IPS-20b (cell line): Measurements from ENCODE around the gene PSPH.
A peak's percentile ranks its signal among the peaks of the same experiment; 100 is the strongest.
"Not testable (repeated sequence)": the region's sequence is repeated elsewhere in the genome, so short reads cannot be mapped to it uniquely, and the experiment has no call there.

Experiments used
- H3K27ac ChIP-seq: one replicate; pipeline ENCODE4 v1.5.1; 2013; ENCODE audit warnings: low read length
- H3K27me3 ChIP-seq: 2 replicates; pipeline ENCODE4 v1.6.1; 2013; ENCODE audit warnings: mild to moderate bottlenecking, low read length, inconsistent platforms; ENCODE audit not compliant: insufficient read depth
- H3K36me3 ChIP-seq: 2 replicates; pipeline ENCODE4 v1.6.1; 2013; ENCODE audit warnings: low read depth, mild to moderate bottlenecking, inconsistent platforms, low read length, moderate library complexity; ENCODE audit not compliant: insufficient read depth
- H3K4me1 ChIP-seq: 2 replicates; pipeline ENCODE4 v1.6.1; 2013; ENCODE audit warnings: mild to moderate bottlenecking, control low read depth, inconsistent platforms, low read length, moderate library complexity; ENCODE audit not compliant: insufficient read depth
- H3K4me3 ChIP-seq: 2 replicates; pipeline ENCODE4 v1.5.1; 2013; ENCODE audit warnings: mild to moderate bottlenecking, low read length, inconsistent platforms
- H3K9ac ChIP-seq: 2 replicates; pipeline ENCODE4 v1.6.1; 2013; ENCODE audit warnings: low read depth, mild to moderate bottlenecking, inconsistent platforms, low read length, moderate library complexity
- H3K9me3 ChIP-seq: 2 replicates; pipeline ENCODE4 v1.6.1; 2013; ENCODE audit warnings: mild to moderate bottlenecking, low read depth, low read length, inconsistent platforms; ENCODE audit not compliant: insufficient read depth

The PSPH gene

GRCh38 chr7:56051339-56052191, at the start of gene PSPH, which contains the start of gene CCT6A:
TSS of gene PSPH (minus strand) at chr7:56051444. CDS start at chr7:56021212, 30,232 bp downstream.
TSS of gene CCT6A (plus strand) at chr7:56051765. CDS start at chr7:56051849, 84 bp downstream.
- H3K36me3 ChIP-seq, result peaks cover 44% of the 10 kb centered on the region
- no peaks in the 10 kb centered on the region for H3K27me3 ChIP-seq
- H3K27ac ChIP-seq, result peak within 1 kb of the TSS; percentile 95
- H3K9ac ChIP-seq, result peak within 1 kb of the TSS; percentile 100
- H3K4me3 ChIP-seq, result peak within 1 kb of the TSS; percentile 92
- H3K9me3 ChIP-seq, result no peaks in the 10 kb centered on the region
- H3K4me1 ChIP-seq, result peaks cover 8% of the 10 kb centered on the region; the same call in 1 of the 2 replicates

GRCh38 chr7:56099653-56100052, 48.4 kb upstream of the PSPH start:
- H3K36me3 ChIP-seq, result peaks cover 38% of the 10 kb centered on the region
- H3K27me3 ChIP-seq, result no peaks in the 10 kb centered on the region

GRCh38 chr7:56098187-56099008, 47.2 kb upstream of the PSPH start:
- H3K27me3 ChIP-seq, H3K4me3 ChIP-seq, H3K4me1 ChIP-seq, H3K27ac ChIP-seq, H3K9ac ChIP-seq: not testable (repeated sequence)
- Histone ChIP-seq H3K36me3 (peaks cover 29% of the 10 kb centered on the region), H3K9me3 (peaks cover 10% of the 10 kb centered on the region)

More at GRCh38 chr7:56099653-56100052, 48.4 kb upstream of the PSPH start:
- H3K4me1 ChIP-seq, result no peaks in the 10 kb centered on the region
- no peak overlapping the region for H3K27ac ChIP-seq
- peaks cover 15% of the 10 kb centered on the region for H3K9me3 ChIP-seq
- H3K9ac ChIP-seq, result no peak overlapping the region
- no peak overlapping the region for H3K4me3 ChIP-seq

- H3K27me3 ChIP-seq, result no peaks in the 10 kb centered on the region
- peaks cover 8% of the 10 kb centered on the region for H3K9me3 ChIP-seq
- no peak overlapping the region for H3K27ac ChIP-seq
- no peak overlapping the region for H3K4me3 ChIP-seq
- H3K9ac ChIP-seq, result no peak overlapping the region
- H3K4me1 ChIP-seq, result no peaks in the 10 kb centered on the region
- peaks cover 25% of the 10 kb centered on the region for H3K36me3 ChIP-seq
These were observed 46.5 kb upstream of the PSPH start for GRCh38 chr7:56097700-56098099.

- Histone ChIP-seq H3K4me3 (no peak within 1 kb of the TSS), H3K36me3 (no peaks in the 10 kb centered on the region), H3K4me1 (no peaks in the 10 kb centered on the region), H3K9me3 (no peaks in the 10 kb centered on the region), H3K27ac (no peak within 1 kb of the TSS), H3K9ac (no peak within 1 kb of the TSS), H3K27me3 (no peaks in the 10 kb centered on the region)
These were observed 41.7 kb upstream of the PSPH start, which contains the start of gene PHKG1 for GRCh38 chr7:56092789-56093531. TSS of gene PHKG1 (minus strand) at chr7:56092952. CDS start at chr7:56088941, 4,011 bp downstream.

- not testable (repeated sequence) for H3K27me3 ChIP-seq, H3K36me3 ChIP-seq, H3K9ac ChIP-seq, H3K9me3 ChIP-seq, H3K4me3 ChIP-seq, H3K4me1 ChIP-seq, H3K27ac ChIP-seq
These were observed 41.1 kb upstream of the PSPH start for GRCh38 chr7:56092388-56092787.

- H3K27ac ChIP-seq, result no peak overlapping the region
These were observed 40.3 kb upstream of the PSPH start for GRCh38 chr7:56091591-56091990.

GRCh38 chr7:56087445-56087844, 36.2 kb upstream of the PSPH start:
- Histone ChIP-seq H3K27me3 (no peaks in the 10 kb centered on the region), H3K4me1 (no peaks in the 10 kb centered on the region), H3K4me3 (no peak overlapping the region), H3K36me3 (no peaks in the 10 kb centered on the region), H3K9me3 (no peaks in the 10 kb centered on the region), H3K27ac (no peak overlapping the region), H3K9ac (no peak overlapping the region)

More at GRCh38 chr7:56091591-56091990, 40.3 kb upstream of the PSPH start:
- no peaks in the 10 kb centered on the region for H3K9me3 ChIP-seq
- no peaks in the 10 kb centered on the region for H3K27me3 ChIP-seq
- H3K9ac ChIP-seq, result no peak overlapping the region
- H3K36me3 ChIP-seq, result no peaks in the 10 kb centered on the region
- no peak overlapping the region for H3K4me3 ChIP-seq
- H3K4me1 ChIP-seq, result no peaks in the 10 kb centered on the region

- Histone ChIP-seq H3K27me3 (no peaks in the 10 kb centered on the region), H3K27ac (no peak overlapping the region), H3K4me1 (no peaks in the 10 kb centered on the region), H3K4me3 (no peak overlapping the region), H3K9ac (no peak overlapping the region), H3K9me3 (no peaks in the 10 kb centered on the region), H3K36me3 (no peaks in the 10 kb centered on the region)
These were observed 35.5 kb upstream of the PSPH start for GRCh38 chr7:56086761-56087160.

GRCh38 chr7:56083150-56083785, 32.0 kb upstream of the PSPH start:
- Histone ChIP-seq H3K4me3 (no peak overlapping the region), H3K36me3 (peaks cover 18% of the 10 kb centered on the region), H3K27ac (no peak overlapping the region), H3K9me3 (no peaks in the 10 kb centered on the region), H3K4me1 (no peaks in the 10 kb centered on the region), H3K9ac (no peak overlapping the region), H3K27me3 (no peaks in the 10 kb centered on the region)
